Measurements from ENCODE around the gene ISG20L2.

ISG20L2 gene

DNA sequence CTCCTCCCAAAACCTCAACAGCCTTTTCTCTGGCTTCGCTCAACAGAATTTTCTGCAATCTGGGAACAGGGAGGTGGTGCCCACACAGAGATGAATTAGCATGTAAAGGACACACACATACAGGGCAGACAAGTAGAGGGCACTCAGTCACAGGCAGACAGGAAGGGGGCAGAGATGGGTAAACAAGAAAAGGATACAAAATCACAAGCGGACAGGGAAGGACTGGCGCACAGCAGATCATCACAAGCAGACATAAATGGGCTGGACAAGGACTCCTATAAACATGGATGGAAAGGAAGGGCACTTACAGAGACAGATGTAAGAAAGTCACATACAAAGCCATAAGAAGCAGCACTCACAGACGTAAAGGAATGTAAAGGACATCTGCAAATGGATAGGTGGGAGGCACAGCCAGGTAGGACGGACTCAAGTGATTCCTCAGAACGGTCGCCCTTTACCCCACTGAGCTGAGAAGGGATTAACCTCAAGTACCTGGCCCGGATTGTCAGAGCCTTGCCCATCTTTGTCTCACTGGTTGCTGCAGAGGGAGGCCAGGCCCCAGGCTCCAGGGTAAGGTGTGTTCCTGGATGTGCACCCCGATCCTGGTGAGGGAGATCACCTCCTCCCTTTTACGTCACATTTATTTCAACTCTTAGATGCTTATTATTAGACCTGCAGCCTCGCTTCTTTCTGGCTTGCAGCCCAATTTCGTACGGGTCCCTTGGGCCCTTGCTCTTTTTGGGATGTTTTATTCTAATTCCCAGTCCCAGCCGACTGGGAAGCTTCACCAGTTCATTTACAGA is 37.9 kb upstream of the ISG20L2 start:
- no peak for TF ChIP-seq CEBPB (IDR thresholded peaks at IDR 0.05)
- TF ChIP-seq, protein P1, sequence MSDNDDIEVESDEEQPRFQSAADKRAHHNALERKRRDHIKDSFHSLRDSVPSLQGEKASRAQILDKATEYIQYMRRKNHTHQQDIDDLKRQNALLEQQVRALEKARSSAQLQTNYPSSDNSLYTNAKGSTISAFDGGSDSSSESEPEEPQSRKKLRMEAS (IDR thresholded peaks at IDR 0.05): no peak
- no peak for TF ChIP-seq CREB1 (IDR thresholded peaks at IDR 0.05; ENCODE audit: low read depth)
- no peak for TF ChIP-seq TAF1 (IDR thresholded peaks at IDR 0.05; ENCODE audit: low read depth)
- no peak for TF ChIP-seq EGR1 (IDR thresholded peaks at IDR 0.05)
- TF ChIP-seq, protein P2, sequence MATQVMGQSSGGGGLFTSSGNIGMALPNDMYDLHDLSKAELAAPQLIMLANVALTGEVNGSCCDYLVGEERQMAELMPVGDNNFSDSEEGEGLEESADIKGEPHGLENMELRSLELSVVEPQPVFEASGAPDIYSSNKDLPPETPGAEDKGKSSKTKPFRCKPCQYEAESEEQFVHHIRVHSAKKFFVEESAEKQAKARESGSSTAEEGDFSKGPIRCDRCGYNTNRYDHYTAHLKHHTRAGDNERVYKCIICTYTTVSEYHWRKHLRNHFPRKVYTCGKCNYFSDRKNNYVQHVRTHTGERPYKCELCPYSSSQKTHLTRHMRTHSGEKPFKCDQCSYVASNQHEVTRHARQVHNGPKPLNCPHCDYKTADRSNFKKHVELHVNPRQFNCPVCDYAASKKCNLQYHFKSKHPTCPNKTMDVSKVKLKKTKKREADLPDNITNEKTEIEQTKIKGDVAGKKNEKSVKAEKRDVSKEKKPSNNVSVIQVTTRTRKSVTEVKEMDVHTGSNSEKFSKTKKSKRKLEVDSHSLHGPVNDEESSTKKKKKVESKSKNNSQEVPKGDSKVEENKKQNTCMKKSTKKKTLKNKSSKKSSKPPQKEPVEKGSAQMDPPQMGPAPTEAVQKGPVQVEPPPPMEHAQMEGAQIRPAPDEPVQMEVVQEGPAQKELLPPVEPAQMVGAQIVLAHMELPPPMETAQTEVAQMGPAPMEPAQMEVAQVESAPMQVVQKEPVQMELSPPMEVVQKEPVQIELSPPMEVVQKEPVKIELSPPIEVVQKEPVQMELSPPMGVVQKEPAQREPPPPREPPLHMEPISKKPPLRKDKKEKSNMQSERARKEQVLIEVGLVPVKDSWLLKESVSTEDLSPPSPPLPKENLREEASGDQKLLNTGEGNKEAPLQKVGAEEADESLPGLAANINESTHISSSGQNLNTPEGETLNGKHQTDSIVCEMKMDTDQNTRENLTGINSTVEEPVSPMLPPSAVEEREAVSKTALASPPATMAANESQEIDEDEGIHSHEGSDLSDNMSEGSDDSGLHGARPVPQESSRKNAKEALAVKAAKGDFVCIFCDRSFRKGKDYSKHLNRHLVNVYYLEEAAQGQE (IDR thresholded peaks at IDR 0.05; ENCODE audit: low read depth): no peak
- no peak for TF ChIP-seq TCF12 (IDR thresholded peaks at IDR 0.05; ENCODE audit: low read depth)
- no peak for TF ChIP-seq EP300 (IDR thresholded peaks at IDR 0.05; ENCODE audit: borderline replicate concordance)
- no peak for TF ChIP-seq NFIC (IDR thresholded peaks at IDR 0.05)
- no peak for TF ChIP-seq RAD21 (IDR thresholded peaks at IDR 0.05; ENCODE audit: low read depth)
- no peak for TF ChIP-seq ZBTB7A (IDR thresholded peaks at IDR 0.05; ENCODE audit: low read depth)
- no peak for TF ChIP-seq FOXM1 (IDR thresholded peaks at IDR 0.05; ENCODE audit: borderline replicate concordance, low read depth)
- no peak for TF ChIP-seq TEAD4 (IDR thresholded peaks at IDR 0.05)
- no peak for TF ChIP-seq YY1 (IDR thresholded peaks at IDR 0.05; ENCODE audit: low read depth)

DNA sequence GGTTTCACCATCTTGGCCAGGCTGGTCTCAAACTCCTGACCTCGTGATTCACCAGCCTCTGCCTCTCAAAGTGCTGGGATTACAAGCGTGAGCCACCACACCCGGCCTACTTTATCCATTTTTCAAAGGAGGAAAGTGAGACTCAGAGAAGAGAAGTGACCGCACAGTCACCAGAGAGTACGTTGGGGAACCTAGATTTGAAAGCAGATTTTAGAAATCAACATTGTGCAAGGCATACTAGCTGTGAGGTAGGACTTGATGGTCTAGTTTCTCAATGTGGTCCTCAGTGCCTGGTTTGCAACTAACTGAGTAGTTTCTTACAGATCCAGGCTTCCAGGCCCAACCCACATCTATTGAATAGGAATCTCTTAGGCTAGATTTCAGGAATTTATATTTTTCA is 37.1 kb upstream of the ISG20L2 start:
- TF ChIP-seq, protein P2 (IDR thresholded peaks at IDR 0.05; ENCODE audit: low read depth): no peak
- TF ChIP-seq, protein P3, sequence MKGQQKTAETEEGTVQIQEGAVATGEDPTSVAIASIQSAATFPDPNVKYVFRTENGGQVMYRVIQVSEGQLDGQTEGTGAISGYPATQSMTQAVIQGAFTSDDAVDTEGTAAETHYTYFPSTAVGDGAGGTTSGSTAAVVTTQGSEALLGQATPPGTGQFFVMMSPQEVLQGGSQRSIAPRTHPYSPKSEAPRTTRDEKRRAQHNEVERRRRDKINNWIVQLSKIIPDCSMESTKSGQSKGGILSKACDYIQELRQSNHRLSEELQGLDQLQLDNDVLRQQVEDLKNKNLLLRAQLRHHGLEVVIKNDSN (IDR thresholded peaks at IDR 0.05): no peak
- no peak for TF ChIP-seq FOXM1 (IDR thresholded peaks at IDR 0.05; ENCODE audit: borderline replicate concordance, low read depth)
- no peak for TF ChIP-seq EGR1 (IDR thresholded peaks at IDR 0.05)
- TF ChIP-seq EP300 (IDR thresholded peaks at IDR 0.05; ENCODE audit: borderline replicate concordance): no peak
- TF ChIP-seq, protein P1 (IDR thresholded peaks at IDR 0.05): no peak
- no peak for TF ChIP-seq CREB1 (IDR thresholded peaks at IDR 0.05; ENCODE audit: low read depth)
- no peak for TF ChIP-seq TAF1 (IDR thresholded peaks at IDR 0.05; ENCODE audit: low read depth)

DNA sequence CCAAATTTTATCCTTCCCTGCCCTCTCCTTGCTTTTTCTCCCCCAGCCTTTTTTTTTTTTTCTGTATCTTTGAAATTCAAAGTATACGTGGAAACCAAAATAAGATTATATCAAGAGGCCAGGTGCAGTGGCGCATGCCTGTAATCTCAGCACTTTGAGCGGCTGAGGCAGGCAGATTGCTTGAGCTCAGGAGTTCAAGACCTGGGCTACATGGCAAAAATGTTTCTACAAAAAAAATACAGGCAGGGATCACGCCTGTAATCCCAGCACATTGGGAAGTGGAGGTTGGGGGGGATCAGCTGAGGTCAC is 32.2 kb upstream of the ISG20L2 start:
- no peak for TF ChIP-seq TAF1 (IDR thresholded peaks at IDR 0.05; ENCODE audit: low read depth)
- no peak for TF ChIP-seq FOXM1 (IDR thresholded peaks at IDR 0.05; ENCODE audit: borderline replicate concordance, low read depth)
- no peak for TF ChIP-seq EP300 (IDR thresholded peaks at IDR 0.05; ENCODE audit: borderline replicate concordance)
- no peak for TF ChIP-seq TEAD4 (IDR thresholded peaks at IDR 0.05)
- TF ChIP-seq TCF12 (IDR thresholded peaks at IDR 0.05; ENCODE audit: low read depth): no peak
- no peak for TF ChIP-seq CEBPB (IDR thresholded peaks at IDR 0.05)
- TF ChIP-seq, protein P1 (IDR thresholded peaks at IDR 0.05): no peak
- no peak for TF ChIP-seq ZBTB7A (IDR thresholded peaks at IDR 0.05; ENCODE audit: low read depth)
- TF ChIP-seq, protein P2 (IDR thresholded peaks at IDR 0.05; ENCODE audit: low read depth): no peak
- no peak for TF ChIP-seq YY1 (IDR thresholded peaks at IDR 0.05; ENCODE audit: low read depth)
- no peak for TF ChIP-seq EGR1 (IDR thresholded peaks at IDR 0.05)
- no peak for TF ChIP-seq RAD21 (IDR thresholded peaks at IDR 0.05; ENCODE audit: low read depth)
- TF ChIP-seq NFIC (IDR thresholded peaks at IDR 0.05): no peak

DNA sequence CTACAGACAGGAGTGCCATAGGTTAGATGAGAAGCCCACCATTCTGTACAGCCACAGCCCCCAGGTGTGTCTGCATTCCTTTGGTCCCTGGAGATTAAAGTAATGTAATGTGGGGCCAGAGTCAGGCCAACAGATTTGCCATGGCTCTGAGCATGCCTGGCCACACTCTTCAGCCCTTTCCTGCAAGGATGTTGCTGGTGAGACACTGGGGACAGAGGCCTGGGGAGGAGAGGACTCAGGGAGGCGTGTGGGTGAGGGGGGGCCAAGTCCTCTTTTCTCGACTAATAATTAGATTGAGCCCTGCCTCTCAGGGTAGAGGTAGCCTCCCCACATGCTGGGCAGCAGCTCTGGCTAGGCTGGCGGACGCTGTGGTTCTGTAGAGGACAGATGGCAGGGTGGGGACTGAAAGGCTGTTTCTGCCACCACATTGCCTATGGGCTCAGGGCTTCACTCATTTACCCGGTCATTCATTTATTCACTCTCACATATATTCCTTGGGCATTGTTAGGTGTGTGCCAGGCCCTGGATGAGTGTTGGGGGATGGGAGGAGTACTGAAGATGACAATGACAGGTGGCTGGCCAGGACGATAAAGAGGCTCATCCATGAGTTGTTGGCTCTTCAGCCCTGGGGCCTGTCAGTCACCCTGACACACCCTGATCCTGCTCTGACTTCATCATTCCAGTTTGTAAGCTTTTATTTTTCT is 31.7 kb upstream of the ISG20L2 start:
- TF ChIP-seq FOXM1 (IDR thresholded peaks at IDR 0.05; ENCODE audit: borderline replicate concordance, low read depth): no peak
- TF ChIP-seq, protein P1 (IDR thresholded peaks at IDR 0.05): no peak
- no peak for TF ChIP-seq CREB1 (IDR thresholded peaks at IDR 0.05; ENCODE audit: low read depth)
- no peak for TF ChIP-seq NFIC (IDR thresholded peaks at IDR 0.05)
- TF ChIP-seq TCF12 (IDR thresholded peaks at IDR 0.05; ENCODE audit: low read depth): no peak
- TF ChIP-seq EP300 (IDR thresholded peaks at IDR 0.05; ENCODE audit: borderline replicate concordance): no peak
- no peak for TF ChIP-seq TEAD4 (IDR thresholded peaks at IDR 0.05)
- TF ChIP-seq ZBTB7A (IDR thresholded peaks at IDR 0.05; ENCODE audit: low read depth): no peak
- no peak for TF ChIP-seq TAF1 (IDR thresholded peaks at IDR 0.05; ENCODE audit: low read depth)
- TF ChIP-seq, protein P2 (IDR thresholded peaks at IDR 0.05; ENCODE audit: low read depth): no peak
- no peak for TF ChIP-seq RAD21 (IDR thresholded peaks at IDR 0.05; ENCODE audit: low read depth)
- TF ChIP-seq, protein P3 (IDR thresholded peaks at IDR 0.05): no peak
- TF ChIP-seq EGR1 (IDR thresholded peaks at IDR 0.05): no peak
- no peak for TF ChIP-seq CEBPB (IDR thresholded peaks at IDR 0.05)
- TF ChIP-seq YY1 (IDR thresholded peaks at IDR 0.05; ENCODE audit: low read depth): no peak

Data from Ishikawa (cell line).